DMS 273 (cell line): ENCODE measurements around the gene DPT.
"Not testable (repeated sequence)": the region's sequence is repeated elsewhere in the genome, so short reads cannot be mapped to it uniquely, and the experiment has no call there.

Source experiments
- DNase-seq: peaks from one replicate; lab custom pipeline; 2025; ENCODE audit not compliant: unreplicated experiment; lab: John Stamatoyannopoulos, UW

The DPT gene

DNA sequence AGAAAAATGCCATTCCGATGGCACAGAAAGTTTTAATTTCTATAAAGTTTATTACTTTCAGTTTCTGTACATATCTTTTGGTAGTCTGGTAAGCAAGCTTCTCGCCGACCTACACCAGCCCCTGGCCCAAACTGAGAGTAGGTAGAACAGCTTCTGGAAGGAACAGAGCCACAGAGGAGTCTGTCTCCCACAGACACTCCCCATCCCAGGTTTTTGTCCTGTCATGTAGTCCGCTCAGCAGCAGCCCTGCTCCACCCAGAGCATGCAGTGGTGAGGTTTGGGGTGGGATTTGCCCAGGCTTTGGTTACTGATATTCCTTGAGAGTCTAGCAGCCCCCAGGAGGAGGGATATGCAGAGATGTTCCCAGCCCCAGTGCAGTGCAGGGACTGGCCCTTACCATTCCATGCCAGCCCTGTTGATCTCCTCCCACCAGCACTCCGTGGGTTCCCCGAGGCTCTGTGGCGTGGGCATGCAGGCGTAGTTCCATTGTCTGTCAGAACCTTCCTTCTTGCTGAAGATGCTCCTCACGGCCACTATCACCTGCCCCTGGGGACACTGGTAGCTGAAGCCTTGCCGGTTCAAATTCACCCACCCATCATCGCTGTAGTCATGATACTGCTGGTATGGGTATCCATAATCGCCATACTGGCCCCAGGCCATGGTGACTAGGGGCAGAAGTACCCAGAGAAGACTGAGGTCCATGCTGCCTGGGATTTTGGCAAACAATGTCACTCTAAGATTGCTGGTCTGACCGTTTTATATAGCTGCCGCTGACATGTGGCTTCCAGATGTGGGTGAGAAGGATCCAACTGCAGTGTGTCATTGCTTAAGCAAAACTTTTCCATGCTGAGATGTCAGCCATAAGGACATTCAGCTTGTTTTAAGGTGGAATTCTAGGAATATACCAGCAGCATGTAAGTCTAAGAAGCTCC lies at the start of gene DPT:
TSS of gene DPT (minus strand) at position 734 of the 932 bp plus-strand sequence. CDS start at position 702, 32 bp downstream.
- DNase-seq = no peak

- no peak for DNase-seq
Observed at GRCh38 chr1:168775366-168775765, 46.4 kb upstream of the DPT start.

DNA sequence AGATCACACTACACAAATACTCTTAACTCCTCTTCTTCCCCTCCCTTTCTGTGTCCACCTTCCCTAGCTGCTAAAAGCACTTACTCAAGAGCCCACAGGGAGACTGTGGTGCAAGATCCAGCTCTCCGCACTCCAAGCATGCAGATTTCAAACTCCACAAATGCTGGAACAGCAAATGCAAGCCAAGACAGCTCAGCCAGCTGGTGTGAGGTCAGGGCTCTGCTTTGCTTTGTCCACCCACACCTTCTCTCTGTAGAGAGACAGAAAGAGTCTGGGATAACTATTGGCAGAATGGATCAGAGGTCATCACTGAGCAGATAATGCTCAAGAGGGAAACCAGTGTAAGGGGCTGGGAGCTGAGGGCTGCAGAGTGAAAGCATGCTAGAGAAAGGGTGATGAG lies 45.2 kb upstream of the DPT start:
- no peak for DNase-seq

DNA sequence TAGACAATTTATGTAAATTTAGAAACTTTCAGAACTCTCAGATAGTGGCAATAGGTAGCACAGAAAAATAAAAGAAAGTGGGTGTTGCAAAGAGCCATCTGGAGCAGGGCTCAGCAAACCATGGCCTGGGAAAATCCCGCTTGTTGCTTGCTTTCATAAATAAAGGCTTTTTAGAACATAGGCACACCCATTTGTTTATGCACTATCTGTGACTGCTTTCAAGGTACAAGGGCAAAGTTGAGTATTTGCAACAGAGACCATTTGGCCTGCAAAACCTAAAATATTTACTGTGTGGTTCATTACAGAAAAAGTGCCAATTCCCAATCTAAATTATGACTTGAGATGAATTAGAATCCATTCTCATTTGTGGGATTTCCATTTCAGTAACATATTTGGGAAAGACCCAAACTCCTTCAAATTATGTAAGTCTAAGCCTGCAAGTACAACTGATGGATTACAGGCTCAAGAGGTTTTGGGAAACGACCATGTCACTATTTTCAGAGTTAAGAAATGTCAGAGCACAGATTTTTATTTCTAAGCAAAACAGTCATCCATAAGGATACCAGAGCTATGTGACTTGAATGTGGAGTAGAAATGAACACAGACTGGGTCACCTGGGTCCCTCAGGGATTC lies 43.5 kb upstream of the DPT start:
- DNase-seq = no peak

GRCh38 chr1:168771104-168771630 lies 42.2 kb upstream of the DPT start:
- DNase-seq = no peak

GRCh38 chr1:168769893-168770292 lies 40.9 kb upstream of the DPT start:
- DNase-seq = not testable (repeated sequence)

DNA sequence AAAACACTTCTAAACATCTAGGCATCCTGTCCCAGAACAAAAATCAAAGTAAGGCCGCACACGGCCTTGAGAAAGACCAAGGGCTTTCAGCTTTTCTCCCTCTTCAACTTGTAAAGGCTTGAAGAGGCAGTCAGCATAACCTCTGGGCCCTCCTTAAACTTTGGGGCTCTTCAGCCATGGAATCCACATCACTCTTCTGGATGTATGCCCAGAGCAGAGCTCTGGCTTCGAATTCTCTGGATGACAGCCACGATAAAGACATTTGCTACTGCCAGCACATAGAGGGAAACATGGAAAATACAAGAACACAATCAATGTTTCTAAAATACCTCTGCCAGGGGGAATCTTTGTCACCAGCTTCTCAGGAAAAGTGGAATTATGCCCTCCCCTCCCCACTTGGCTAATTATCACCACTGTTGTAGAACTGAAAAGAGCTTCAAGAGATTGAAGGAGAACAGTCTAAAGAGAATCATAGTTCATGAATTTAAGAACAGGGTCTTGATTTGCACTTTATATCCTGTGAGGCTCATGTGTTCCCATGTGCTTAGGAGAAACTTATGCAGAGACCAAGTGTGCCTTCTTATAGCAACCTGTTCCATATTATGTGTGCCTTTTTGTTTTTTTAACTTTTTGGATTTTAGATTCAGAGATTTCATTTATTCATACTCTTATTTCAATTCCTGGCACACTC lies 39.0 kb upstream of the DPT start:
- DNase-seq = peak; percentile 4

GRCh38 chr1:168766568-168766967 lies 37.6 kb upstream of the DPT start:
- DNase-seq = no peak

GRCh38 chr1:168763031-168763430 lies 34.0 kb upstream of the DPT start:
- no peak for DNase-seq

DNA sequence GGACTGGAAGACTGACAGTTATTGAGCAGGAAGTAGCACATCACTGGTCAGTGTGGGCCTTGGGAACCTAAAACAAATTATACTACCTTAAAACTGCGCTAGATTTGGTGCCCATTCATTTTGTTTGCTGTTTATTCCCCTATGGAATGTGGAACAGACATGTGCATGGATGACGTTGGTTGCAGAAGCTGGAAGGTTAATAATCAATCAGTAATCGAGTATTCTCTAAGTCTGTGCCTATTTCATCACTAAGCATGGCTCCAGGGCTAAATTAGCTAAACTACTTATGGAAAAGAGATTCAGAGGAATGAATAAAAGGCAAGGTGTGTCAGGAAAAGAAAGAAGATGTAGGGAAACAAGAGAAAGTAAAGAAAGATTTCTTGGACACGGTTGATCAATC lies 33.5 kb upstream of the DPT start:
- no peak for DNase-seq

DNA sequence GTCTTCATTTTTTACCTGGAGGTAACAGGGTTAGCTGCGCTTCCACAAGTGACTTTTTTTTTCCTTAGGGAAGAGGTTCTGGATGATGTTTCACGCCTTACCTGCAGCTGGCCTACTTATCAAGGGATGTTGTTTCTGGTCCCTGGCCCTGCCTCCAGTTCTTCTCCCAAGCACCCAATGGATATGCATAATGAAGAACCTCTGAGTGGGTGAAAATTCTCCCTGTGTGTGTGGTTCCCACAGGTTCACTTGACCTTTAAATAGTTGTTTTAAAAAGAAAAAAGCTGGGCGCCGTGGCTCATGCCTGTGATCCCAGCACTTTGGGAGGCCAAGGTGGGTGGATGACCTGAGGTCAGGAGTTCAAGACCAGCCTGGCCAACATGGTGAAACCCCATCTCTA lies 31.8 kb upstream of the DPT start:
- DNase-seq = no peak

DNA sequence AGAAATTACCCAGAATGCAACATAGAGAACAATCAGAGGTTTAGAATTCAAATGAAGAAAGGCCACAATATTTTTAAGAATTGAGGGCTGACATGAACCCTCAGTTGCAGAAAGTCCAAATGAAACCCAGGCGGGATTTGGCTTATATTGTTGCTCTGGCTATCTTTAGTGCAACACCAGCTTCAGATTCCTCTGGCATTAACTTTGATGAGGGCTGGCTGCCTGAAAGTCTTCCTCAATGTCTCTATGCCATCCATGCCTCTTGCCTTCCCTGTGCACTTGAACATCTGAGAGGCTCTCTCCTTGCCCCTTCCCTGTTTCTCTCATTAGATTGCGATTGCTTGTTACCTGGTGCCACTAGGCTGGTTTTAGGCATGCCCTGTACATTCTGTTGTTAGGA lies 31.2 kb upstream of the DPT start:
- no peak for DNase-seq

GRCh38 chr1:168759077-168759476 lies 30.1 kb upstream of the DPT start:
- DNase-seq = no peak

GRCh38 chr1:168758503-168758902 lies 29.5 kb upstream of the DPT start:
- DNase-seq = no peak

DNA sequence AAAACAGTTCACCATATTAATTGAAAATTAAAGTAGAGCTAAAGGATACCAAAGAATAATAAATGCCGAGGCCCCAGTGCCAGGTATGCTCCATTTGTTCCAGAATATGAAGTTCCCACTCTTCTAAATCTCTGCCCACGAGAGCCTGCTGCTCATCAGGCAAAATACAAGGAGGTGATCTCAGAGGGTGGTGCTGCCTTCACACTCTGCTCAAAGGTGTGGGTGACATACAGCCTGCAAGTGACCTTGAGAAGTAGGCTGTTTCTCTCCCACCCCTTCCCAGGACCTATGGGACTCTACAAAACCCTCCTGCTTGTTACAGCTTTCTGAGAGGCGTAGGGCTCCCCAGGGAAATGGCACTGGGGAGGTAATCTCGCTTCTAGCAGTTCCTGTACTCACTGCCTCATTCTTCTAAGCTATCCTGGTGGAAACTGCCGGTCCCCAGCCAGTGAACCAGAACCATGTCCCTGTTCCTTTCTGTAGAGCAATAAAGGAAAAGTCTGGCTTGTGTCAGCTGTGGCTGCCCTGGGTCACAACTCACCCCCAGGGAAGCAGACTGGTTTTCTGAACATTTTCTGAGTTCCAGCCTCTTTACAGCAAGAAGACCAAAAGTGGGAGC lies 26.9 kb upstream of the DPT start:
- no peak for DNase-seq

DNA sequence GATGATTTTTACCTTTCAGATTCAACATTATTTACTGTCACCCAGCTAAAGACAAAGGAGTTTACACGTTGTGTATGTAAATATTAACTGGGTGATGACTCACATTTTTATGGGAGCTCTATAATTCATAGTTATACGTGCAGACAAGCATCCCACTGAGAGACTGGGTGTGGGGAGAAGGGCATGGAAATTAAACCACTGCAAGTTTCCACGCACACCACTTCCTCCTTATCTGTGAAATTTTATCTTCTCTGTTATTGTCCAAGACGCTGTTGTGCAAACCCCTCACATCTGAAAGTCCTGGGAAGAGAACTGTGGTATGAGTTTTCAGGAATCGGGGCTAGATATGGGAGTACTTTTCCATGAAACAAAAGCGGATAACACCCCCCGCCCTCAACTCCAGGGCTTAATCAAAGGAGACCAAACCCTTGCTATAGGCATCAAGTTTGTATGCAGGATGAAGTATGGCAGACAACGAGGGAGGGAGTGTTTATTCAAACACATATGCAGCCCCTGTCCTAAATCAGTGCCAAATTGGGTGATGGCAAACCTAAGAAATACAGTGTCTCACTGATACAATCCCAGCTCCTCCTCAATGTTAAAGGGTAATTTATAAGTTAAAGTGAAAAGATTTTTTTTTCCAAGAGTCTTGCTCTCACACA lies 23.3 kb upstream of the DPT start:
- no peak for DNase-seq

GRCh38 chr1:168751195-168751650 lies 22.2 kb upstream of the DPT start:
- DNase-seq = no peak

DNA sequence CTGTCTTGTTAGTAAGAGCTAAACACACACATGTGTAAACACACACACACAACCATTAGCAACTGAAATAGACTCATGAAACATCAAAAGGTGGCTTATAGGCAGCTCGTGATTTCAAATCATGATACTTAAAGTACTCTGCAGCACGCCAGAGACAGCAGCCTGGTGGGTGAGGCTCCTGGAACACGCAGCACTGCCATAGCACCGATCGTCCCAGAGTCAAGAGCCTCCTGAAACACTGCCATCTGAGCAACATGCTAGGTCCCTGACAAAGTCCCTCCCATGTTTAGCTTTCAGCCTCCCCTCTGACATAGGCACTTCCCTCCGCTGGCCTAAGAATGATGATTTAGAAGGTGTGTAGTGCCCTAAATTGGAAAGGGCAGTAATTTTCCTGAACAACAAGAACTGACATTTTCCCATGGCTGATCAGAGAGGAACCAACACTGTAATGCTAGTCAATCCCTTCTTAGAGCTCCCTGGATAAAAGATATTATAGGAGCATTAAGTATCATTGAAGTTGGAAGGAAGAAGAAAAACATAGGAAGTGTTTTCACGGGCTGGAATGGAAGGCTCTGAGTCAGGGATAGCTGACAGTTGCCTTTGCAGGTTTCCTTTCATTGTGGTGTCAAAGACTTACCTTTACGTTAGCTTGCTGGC lies 14.1 kb upstream of the DPT start:
- no peak for DNase-seq

DNA sequence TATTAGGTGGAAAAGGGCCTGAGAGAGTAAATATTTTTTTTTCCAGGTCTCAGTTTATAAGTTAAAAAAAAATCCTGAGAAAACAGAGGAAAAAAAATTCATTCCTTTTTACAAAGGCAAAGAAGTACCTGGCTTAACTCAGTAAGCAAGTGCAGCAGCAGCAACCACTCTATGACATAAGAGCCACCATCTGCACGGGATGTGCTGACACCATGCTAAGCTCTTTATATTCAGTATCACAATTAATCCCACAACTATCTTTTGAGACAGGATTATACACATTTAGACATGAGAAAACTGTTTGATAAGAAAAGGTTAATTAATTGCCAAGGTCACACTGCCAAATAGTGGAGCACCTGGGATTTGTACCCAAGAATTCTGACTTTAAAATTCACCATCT lies 13.4 kb upstream of the DPT start:
- no peak for DNase-seq

DNA sequence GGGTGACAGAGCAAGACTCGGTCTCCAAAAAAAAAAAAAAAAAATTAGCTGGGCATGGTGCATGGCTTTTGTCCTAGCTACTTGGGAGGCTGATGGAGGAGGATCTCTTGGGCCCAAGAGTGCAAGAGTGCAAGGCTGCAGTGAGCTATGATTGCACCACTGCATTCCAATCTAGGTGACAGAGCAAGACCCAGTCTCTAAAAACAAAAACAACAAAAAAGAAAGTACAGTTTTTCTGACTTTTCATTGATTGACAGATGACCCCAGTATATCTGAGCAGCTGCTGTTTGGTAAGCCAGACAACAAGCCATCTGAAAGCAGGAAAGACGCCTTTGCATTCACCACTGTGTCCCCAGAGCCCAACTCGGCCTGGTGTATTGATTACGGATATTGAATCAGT lies 10.9 kb upstream of the DPT start:
- DNase-seq = no peak
